PC-3 (cell line): ENCODE results near the gene FAM120B.

Experiments
- EZH2 ChIP-seq: fragments of 300-600 bp; sonication (generic); IDR thresholded peaks from one replicate; pipeline ENCODE4 v1.6.1; 2017; ENCODE audit warnings: antibody characterized with exemption, mild to moderate bottlenecking, low read length; ENCODE audit not compliant: unreplicated experiment
- EZH2phosphoT487 ChIP-seq: fragments of 300-600 bp; sonication (generic); IDR thresholded peaks from 2 replicates; pipeline ENCODE4 v1.6.1; 2018; ENCODE audit warnings: mild to moderate bottlenecking, antibody characterized with exemption, low read length, borderline replicate concordance
- TF ChIP-seq, protein P1 (sequence below): fragments of 300-600 bp; sonication (generic); conservative IDR thresholded peaks from 2 replicates; pipeline ENCODE4 v1.5.1; 2017; ENCODE audit warnings: antibody characterized with exemption, low read depth, mild to moderate bottlenecking, low read length

DNA sequence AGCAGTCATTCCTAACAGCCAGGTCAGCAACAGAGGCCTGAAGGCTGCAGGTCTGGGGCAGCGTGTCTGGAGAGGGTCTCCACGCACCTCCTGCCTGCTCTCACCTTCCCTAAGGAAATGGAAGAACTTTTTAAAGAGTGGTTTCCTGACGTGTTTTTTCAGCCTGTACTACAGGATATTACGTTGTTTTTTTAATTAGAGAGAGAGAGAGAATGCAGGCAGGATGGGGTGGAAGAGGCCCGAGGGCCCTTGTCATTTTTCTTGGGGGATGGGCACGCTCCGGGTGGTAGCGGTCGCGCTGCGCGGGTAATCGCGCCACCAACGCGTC is 17.7 kb upstream of the FAM120B start:
- TF ChIP-seq, protein P1, sequence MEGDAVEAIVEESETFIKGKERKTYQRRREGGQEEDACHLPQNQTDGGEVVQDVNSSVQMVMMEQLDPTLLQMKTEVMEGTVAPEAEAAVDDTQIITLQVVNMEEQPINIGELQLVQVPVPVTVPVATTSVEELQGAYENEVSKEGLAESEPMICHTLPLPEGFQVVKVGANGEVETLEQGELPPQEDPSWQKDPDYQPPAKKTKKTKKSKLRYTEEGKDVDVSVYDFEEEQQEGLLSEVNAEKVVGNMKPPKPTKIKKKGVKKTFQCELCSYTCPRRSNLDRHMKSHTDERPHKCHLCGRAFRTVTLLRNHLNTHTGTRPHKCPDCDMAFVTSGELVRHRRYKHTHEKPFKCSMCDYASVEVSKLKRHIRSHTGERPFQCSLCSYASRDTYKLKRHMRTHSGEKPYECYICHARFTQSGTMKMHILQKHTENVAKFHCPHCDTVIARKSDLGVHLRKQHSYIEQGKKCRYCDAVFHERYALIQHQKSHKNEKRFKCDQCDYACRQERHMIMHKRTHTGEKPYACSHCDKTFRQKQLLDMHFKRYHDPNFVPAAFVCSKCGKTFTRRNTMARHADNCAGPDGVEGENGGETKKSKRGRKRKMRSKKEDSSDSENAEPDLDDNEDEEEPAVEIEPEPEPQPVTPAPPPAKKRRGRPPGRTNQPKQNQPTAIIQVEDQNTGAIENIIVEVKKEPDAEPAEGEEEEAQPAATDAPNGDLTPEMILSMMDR: no peak
- no peak for TF ChIP-seq EZH2phosphoT487
- TF ChIP-seq EZH2: no peak
